Measurements from ENCODE around the gene MME.

DNA sequence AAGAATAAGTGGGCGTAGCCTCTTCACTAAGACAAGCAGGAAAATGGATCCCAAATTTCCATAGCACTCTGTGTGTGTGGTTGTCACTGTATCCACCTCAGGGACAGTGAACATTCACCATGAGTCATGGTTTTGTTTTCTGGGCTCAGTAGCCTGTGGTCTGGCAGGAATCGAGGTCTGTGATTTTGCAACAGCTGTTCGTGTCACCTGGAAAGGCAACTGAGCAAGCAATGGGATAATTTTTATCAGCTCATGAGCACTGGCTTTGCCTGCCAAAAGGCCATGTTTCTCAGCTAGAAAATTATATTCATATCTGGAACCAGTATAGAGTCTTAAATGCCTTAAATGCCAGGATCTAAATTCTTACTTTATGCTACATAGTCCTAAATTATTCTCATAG lies 152.5 kb downstream of the MME start:
- TF ChIP-seq CTCF (conservative IDR thresholded peaks at IDR 0.05; ENCODE audit: low read depth, low read length) (no peak), EZH2 (IDR thresholded peaks at IDR 0.05; ENCODE audit: borderline replicate concordance, low read depth, low read length, poor library complexity, severe bottlenecking) (no peak)
